ENCODE measurements around the gene C1S.
"Not testable (repeated sequence)": the region's sequence is repeated elsewhere in the genome, so short reads cannot be mapped to it uniquely, and the experiment has no call there.

Gene C1S

DNA sequence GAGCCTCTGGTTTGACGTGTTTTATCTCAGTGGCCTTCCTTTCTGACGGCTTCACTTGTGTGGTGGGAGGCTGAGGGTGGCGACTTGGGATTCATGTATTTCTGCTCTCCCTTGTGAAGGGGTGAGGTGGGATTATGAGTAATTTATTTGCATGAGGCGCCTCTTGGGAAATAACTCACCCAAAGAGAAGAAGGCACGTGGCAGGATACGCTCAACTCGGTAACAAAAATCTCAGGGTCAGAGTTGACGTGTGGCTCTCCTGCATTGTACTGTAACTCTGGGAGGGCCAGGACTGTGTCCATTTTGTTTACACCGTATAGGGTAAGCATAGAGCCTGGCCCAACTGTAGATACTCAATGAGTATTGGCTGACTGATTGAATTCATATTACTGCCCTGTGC lies 14.6 kb upstream of the C1S start:
- Histone ChIP-seq H3K27me3 (ENCODE audit: control insufficient read depth in 5 of 5, insufficient read depth in 4 of 5, low read length in 5 of 5) (no peaks in the 10 kb centered on the region), H3K9me3 (ENCODE audit: control insufficient read depth in 5 of 5, low read length in 5 of 5) (no peaks in the 10 kb centered on the region), H3K9ac (ENCODE audit: low read length in 5 of 5) (no peak overlapping the region), H3K4me3 (ENCODE audit: low read depth in 1 of 5, low read length in 5 of 5) (no peak overlapping the region), H3K36me3 (ENCODE audit: control insufficient read depth in 5 of 5, insufficient read depth in 5 of 5, low read length in 5 of 5) (no peaks in the 10 kb centered on the region), H3K27ac (ENCODE audit: low read depth, low read length) (no peak overlapping the region), H3K4me1 (ENCODE audit: control insufficient read depth in 5 of 5, insufficient read depth in 5 of 5, low read length in 5 of 5) (peaks cover 0 to 14% (median 0%) of the 10 kb centered on the region in 5 donors)

DNA sequence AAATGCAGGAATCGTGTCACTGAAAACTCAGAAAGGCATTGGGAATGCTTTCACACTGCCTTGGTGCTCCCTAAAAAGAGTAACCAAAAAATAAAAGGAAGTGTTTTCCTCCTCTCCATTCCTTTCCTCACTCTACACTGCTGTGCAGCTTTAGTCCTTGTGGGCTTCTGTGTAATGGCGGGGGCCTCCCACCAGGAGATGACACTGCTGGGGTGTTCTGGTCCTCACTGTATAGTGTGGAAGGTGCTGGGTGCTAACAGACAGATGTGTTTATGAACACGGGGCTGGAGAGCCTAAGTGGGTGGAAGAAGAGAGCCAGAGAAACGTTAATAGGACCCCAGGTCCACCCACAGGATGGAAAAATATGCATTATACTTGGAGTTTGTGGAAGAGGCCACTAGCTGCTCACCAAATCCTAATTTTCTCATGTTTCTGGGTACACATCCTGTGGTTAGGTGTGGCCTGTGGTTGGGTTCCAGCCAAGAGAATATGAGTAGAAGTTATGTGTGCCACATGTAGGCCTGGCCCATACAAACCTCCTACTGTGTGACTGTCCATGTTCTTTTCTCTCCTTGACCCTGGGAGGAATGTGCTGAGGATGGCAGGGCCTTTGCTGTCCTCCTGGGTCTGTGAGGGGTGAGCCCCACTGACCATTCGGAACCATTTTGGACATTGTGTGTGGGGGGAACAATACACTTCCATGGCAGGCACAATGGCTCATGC lies 14.0 kb upstream of the C1S start:
- Histone ChIP-seq H3K4me3 (ENCODE audit: low read depth in 1 of 5, low read length in 5 of 5) (no peak overlapping the region), H3K9ac (ENCODE audit: low read length in 5 of 5) (peak overlapping the region in 1 of 5 donors; percentile 26), H3K27ac (ENCODE audit: low read depth, low read length) (no peak overlapping the region), H3K27me3 (ENCODE audit: control insufficient read depth in 5 of 5, insufficient read depth in 4 of 5, low read length in 5 of 5) (no peaks in the 10 kb centered on the region), H3K9me3 (ENCODE audit: control insufficient read depth in 5 of 5, low read length in 5 of 5) (no peaks in the 10 kb centered on the region), H3K4me1 (ENCODE audit: control insufficient read depth in 5 of 5, insufficient read depth in 5 of 5, low read length in 5 of 5) (peaks cover 0 to 14% (median 0%) of the 10 kb centered on the region in 5 donors), H3K36me3 (ENCODE audit: control insufficient read depth in 5 of 5, insufficient read depth in 5 of 5, low read length in 5 of 5) (no peaks in the 10 kb centered on the region)

GRCh38 chr12:7047306-7047705 lies 13.2 kb upstream of the C1S start:
- no peak overlapping the region for H3K4me3 ChIP-seq (ENCODE audit: low read depth in 1 of 5, low read length in 5 of 5)
- H3K9ac ChIP-seq (ENCODE audit: low read length in 5 of 5), result peak overlapping the region in 1 of 5 donors; percentile 26
- no peak overlapping the region for H3K27ac ChIP-seq (ENCODE audit: low read depth, low read length)
- H3K9me3 ChIP-seq (ENCODE audit: control insufficient read depth in 5 of 5, low read length in 5 of 5), result no peaks in the 10 kb centered on the region
- H3K4me1 ChIP-seq (ENCODE audit: control insufficient read depth in 5 of 5, insufficient read depth in 5 of 5, low read length in 5 of 5), result peaks cover 0 to 14% (median 0%) of the 10 kb centered on the region in 5 donors
- no peaks in the 10 kb centered on the region for H3K27me3 ChIP-seq (ENCODE audit: control insufficient read depth in 5 of 5, insufficient read depth in 4 of 5, low read length in 5 of 5)
- no peaks in the 10 kb centered on the region for H3K36me3 ChIP-seq (ENCODE audit: control insufficient read depth in 5 of 5, insufficient read depth in 5 of 5, low read length in 5 of 5)

DNA sequence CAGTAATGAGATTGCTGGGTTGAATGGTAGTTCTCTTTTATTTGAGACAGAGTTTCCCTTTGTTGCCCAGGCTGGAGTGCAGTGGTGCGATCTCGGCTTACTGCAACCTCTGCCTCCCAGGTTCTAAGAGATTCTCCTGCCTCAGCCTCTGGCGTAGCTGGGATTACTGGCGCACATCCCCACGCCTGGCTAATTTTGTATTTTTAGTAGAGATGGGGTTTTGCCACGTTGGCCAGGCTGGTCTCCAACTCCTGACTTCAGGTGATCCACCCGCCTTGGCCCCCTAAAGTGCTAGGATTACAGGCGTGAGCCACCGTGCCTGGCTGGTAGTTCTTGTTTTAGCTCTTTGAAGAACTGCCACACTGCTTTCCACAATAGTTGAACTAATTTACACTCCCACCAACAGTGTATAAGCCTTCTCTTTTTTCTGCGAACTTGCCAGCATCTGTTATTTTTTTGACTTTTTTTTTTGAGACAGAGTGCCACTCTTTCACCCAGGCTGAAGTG lies 11.0 kb upstream of the C1S start:
- not testable (repeated sequence) for H3K27me3 ChIP-seq (ENCODE audit: control insufficient read depth in 5 of 5, insufficient read depth in 4 of 5, low read length in 5 of 5); H3K27ac ChIP-seq (ENCODE audit: low read depth, low read length); H3K36me3 ChIP-seq (ENCODE audit: control insufficient read depth in 5 of 5, insufficient read depth in 5 of 5, low read length in 5 of 5); H3K9ac ChIP-seq (ENCODE audit: low read length in 5 of 5); H3K4me3 ChIP-seq (ENCODE audit: low read depth in 1 of 5, low read length in 5 of 5); H3K9me3 ChIP-seq (ENCODE audit: control insufficient read depth in 5 of 5, low read length in 5 of 5)
- peaks cover 0 to 14% (median 0%) of the 10 kb centered on the region in 5 donors for H3K4me1 ChIP-seq (ENCODE audit: control insufficient read depth in 5 of 5, insufficient read depth in 5 of 5, low read length in 5 of 5)

DNA sequence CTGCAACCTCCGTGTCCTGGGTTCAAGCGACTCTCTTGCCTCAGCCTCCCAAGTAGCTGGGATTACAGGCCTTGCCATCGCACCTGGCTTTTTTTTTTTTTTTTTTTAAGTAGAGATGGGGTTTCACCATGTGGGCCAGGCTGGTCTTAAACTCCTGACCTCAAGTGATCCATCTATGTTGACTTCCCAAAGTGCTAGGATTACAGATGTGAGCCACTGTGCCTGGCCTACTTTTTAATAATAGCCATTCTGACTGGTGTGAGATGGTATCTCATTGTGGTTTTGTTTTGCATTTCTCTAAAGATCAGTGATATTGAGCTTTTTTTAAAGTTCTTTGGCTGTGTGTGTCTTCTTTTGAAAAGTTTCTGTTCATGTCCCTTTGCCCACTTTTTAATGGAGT lies 10.5 kb upstream of the C1S start:
- H3K27me3 ChIP-seq (ENCODE audit: control insufficient read depth in 5 of 5, insufficient read depth in 4 of 5, low read length in 5 of 5); H3K27ac ChIP-seq (ENCODE audit: low read depth, low read length); H3K9ac ChIP-seq (ENCODE audit: low read length in 5 of 5); H3K36me3 ChIP-seq (ENCODE audit: control insufficient read depth in 5 of 5, insufficient read depth in 5 of 5, low read length in 5 of 5); H3K9me3 ChIP-seq (ENCODE audit: control insufficient read depth in 5 of 5, low read length in 5 of 5); H3K4me3 ChIP-seq (ENCODE audit: low read depth in 1 of 5, low read length in 5 of 5): not testable (repeated sequence)
- H3K4me1 ChIP-seq (ENCODE audit: control insufficient read depth in 5 of 5, insufficient read depth in 5 of 5, low read length in 5 of 5), result peaks cover 0 to 14% (median 0%) of the 10 kb centered on the region in 5 donors

GRCh38 chr12:7054925-7055324 lies 5.6 kb upstream of the C1S start:
- no peak overlapping the region for H3K9ac ChIP-seq (ENCODE audit: low read length in 5 of 5)
- H3K9me3 ChIP-seq (ENCODE audit: control insufficient read depth in 5 of 5, low read length in 5 of 5), result no peaks in the 10 kb centered on the region
- H3K4me3 ChIP-seq (ENCODE audit: low read depth in 1 of 5, low read length in 5 of 5), result no peak overlapping the region
- no peaks in the 10 kb centered on the region for H3K36me3 ChIP-seq (ENCODE audit: control insufficient read depth in 5 of 5, insufficient read depth in 5 of 5, low read length in 5 of 5)
- H3K27ac ChIP-seq (ENCODE audit: low read depth, low read length), result no peak overlapping the region
- peaks cover 0 to 21% (median 4%) of the 10 kb centered on the region in 5 donors for H3K4me1 ChIP-seq (ENCODE audit: control insufficient read depth in 5 of 5, insufficient read depth in 5 of 5, low read length in 5 of 5)
- H3K27me3 ChIP-seq (ENCODE audit: control insufficient read depth in 5 of 5, insufficient read depth in 4 of 5, low read length in 5 of 5), result no peaks in the 10 kb centered on the region

DNA sequence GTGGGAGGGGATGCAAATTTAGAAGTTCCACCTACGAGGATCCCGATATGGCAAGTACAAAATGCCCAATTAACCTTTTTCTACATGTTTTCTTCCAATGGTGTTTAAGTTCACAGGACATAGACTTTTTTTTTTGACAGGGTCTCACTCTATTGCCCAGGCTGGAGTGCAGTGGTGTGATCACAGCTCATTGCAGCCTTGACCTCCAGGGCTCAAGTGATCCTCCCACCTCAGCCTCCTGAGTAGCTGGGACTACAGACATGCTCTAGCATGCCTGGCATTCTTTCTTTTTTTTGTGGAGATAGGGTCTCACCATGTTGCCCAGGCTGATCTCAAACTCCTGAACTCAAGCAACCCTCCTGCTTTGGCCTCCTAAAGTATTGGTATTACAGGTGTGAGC lies 4.8 kb upstream of the C1S start:
- H3K9ac ChIP-seq (ENCODE audit: low read length in 5 of 5); H3K9me3 ChIP-seq (ENCODE audit: control insufficient read depth in 5 of 5, low read length in 5 of 5); H3K27me3 ChIP-seq (ENCODE audit: control insufficient read depth in 5 of 5, insufficient read depth in 4 of 5, low read length in 5 of 5); H3K27ac ChIP-seq (ENCODE audit: low read depth, low read length); H3K36me3 ChIP-seq (ENCODE audit: control insufficient read depth in 5 of 5, insufficient read depth in 5 of 5, low read length in 5 of 5); H3K4me3 ChIP-seq (ENCODE audit: low read depth in 1 of 5, low read length in 5 of 5): not testable (repeated sequence)
- H3K4me1 ChIP-seq (ENCODE audit: control insufficient read depth in 5 of 5, insufficient read depth in 5 of 5, low read length in 5 of 5), result peaks cover 6 to 29% (median 10%) of the 10 kb centered on the region in 5 donors

- H3K36me3 ChIP-seq (ENCODE audit: control insufficient read depth in 5 of 5, insufficient read depth in 5 of 5, low read length in 5 of 5), result peaks cover 0 to 6% (median 0%) of the 10 kb centered on the region in 5 donors
These were observed 2.2 kb upstream of the C1S start for GRCh38 chr12:7058163-7058845.

GRCh38 chr12:7058850-7059395 lies 1.6 kb upstream of the C1S start:
- no peaks in the 10 kb centered on the region for H3K9me3 ChIP-seq (ENCODE audit: control insufficient read depth in 5 of 5, low read length in 5 of 5)
- H3K4me3 ChIP-seq (ENCODE audit: low read depth in 1 of 5, low read length in 5 of 5), result no peak overlapping the region
- peaks cover 7 to 46% (median 23%) of the 10 kb centered on the region in 5 donors for H3K4me1 ChIP-seq (ENCODE audit: control insufficient read depth in 5 of 5, insufficient read depth in 5 of 5, low read length in 5 of 5)
- no peak overlapping the region for H3K9ac ChIP-seq (ENCODE audit: low read length in 5 of 5)
- no peak overlapping the region for H3K27ac ChIP-seq (ENCODE audit: low read depth, low read length)
- H3K27me3 ChIP-seq (ENCODE audit: control insufficient read depth in 5 of 5, insufficient read depth in 4 of 5, low read length in 5 of 5), result no peaks in the 10 kb centered on the region
- peaks cover 0 to 6% (median 2%) of the 10 kb centered on the region in 5 donors for H3K36me3 ChIP-seq (ENCODE audit: control insufficient read depth in 5 of 5, insufficient read depth in 5 of 5, low read length in 5 of 5)

More at GRCh38 chr12:7058163-7058845, 2.2 kb upstream of the C1S start:
- no peak overlapping the region for H3K9ac ChIP-seq (ENCODE audit: low read length in 5 of 5)
- H3K4me3 ChIP-seq (ENCODE audit: low read depth in 1 of 5, low read length in 5 of 5), result no peak overlapping the region
- no peaks in the 10 kb centered on the region for H3K27me3 ChIP-seq (ENCODE audit: control insufficient read depth in 5 of 5, insufficient read depth in 4 of 5, low read length in 5 of 5)
- no peaks in the 10 kb centered on the region for H3K9me3 ChIP-seq (ENCODE audit: control insufficient read depth in 5 of 5, low read length in 5 of 5)
- no peak overlapping the region for H3K27ac ChIP-seq (ENCODE audit: low read depth, low read length)
- H3K4me1 ChIP-seq (ENCODE audit: control insufficient read depth in 5 of 5, insufficient read depth in 5 of 5, low read length in 5 of 5), result peaks cover 7 to 46% (median 22%) of the 10 kb centered on the region in 5 donors

GRCh38 chr12:7059780-7060179 lies 738 bp upstream of the C1S start:
- H3K9ac ChIP-seq (ENCODE audit: low read length in 5 of 5), result peak overlapping the region in 1 of 5 donors; percentile 6
- H3K36me3 ChIP-seq (ENCODE audit: control insufficient read depth in 5 of 5, insufficient read depth in 5 of 5, low read length in 5 of 5), result peaks cover 0 to 8% (median 2%) of the 10 kb centered on the region in 5 donors
- H3K4me3 ChIP-seq (ENCODE audit: low read depth in 1 of 5, low read length in 5 of 5), result peak overlapping the region in 1 of 5 donors; percentile 24
- H3K4me1 ChIP-seq (ENCODE audit: control insufficient read depth in 5 of 5, insufficient read depth in 5 of 5, low read length in 5 of 5), result peaks cover 7 to 46% (median 25%) of the 10 kb centered on the region in 5 donors
- H3K27me3 ChIP-seq (ENCODE audit: control insufficient read depth in 5 of 5, insufficient read depth in 4 of 5, low read length in 5 of 5), result no peaks in the 10 kb centered on the region
- H3K27ac ChIP-seq (ENCODE audit: low read depth, low read length), result peak overlapping the region; percentile 85
- no peaks in the 10 kb centered on the region for H3K9me3 ChIP-seq (ENCODE audit: control insufficient read depth in 5 of 5, low read length in 5 of 5)

Measured in subcutaneous abdominal adipose tissue (tissue), 5 donors.